ENCODE data around the gene GPBAR1.
A peak's percentile ranks its signal among the peaks of the same experiment; 100 is the strongest.

GPBAR1 gene, protein sequence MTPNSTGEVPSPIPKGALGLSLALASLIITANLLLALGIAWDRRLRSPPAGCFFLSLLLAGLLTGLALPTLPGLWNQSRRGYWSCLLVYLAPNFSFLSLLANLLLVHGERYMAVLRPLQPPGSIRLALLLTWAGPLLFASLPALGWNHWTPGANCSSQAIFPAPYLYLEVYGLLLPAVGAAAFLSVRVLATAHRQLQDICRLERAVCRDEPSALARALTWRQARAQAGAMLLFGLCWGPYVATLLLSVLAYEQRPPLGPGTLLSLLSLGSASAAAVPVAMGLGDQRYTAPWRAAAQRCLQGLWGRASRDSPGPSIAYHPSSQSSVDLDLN

DNA sequence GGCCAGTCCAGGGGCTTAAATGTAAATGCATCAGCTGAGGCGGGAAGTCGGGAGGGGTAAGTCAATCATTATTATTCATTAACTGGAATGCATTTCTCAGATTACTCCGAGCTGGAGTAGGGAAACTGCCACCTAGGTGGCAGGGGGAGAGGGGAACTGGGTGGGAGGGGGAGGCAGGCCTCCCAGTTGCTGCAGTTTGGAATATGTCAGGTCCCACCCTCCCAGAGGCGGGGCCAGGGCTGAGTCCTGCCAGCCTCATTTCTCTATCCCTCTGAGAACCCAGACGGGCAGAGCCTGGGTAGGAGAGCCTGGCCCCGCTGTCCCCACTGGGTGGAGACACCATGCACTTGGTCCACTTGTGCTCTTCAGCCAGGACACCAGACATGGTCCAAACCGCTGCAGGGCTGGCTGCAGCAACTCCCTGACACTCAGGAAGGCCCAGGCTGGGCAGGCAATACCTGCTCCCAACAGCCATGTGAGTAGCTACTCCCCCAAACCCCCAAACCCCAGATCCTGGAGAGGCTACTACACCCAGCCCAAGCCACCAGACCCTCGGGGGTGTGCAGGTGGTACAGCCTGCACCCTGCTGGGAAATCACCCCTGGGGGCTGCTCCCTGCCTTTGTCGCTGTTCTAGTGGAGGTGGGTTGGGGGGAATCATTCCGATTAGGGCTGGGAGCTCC, at the start of gene GPBAR1:
Gene GPBAR1 (plus strand): TSS at position 274 of the 681 bp plus-strand sequence. CDS start 1,710 bp downstream, outside the sequence.
- no peak for DNase-seq

DNA sequence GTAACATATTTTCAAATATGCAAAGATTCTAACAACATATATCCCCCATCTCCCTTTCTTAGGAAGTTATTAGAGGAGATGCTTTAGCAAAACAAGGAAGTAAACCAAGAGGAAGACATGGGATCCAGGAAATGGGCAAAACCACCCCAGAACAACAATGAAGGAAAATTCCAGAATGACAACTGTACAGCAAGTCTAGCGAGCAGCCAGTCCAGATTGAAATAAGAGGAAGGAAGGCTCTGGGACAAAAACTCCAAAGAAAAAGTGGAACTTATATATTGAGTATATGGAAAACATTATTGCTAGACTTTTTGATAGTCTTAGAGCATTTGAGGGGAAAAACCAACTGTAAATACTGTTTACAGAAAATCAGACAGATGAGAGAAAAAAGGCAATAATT, 46.7 kb upstream of the GPBAR1 start:
- no peak for DNase-seq

DNA sequence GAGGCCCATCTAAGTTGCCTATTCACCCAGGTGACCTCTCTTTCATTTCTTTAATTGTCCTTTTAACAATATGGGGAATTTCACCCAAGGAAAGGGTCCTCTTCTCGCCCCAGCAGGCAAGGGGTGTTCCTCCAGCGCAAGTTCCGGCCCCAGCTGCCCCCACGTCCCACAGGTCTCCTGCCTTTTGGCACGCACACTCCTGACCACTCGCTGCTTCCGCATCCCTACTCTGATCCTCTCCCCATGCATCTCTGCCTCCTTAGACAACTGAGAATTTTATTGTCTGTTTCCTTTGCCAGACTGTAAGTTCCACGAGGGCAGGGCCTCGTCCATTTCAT, 44.5 kb upstream of the GPBAR1 start:
- peak in 6 of 56 donors; percentile 2 to 61 (median 24) for DNase-seq

DNA sequence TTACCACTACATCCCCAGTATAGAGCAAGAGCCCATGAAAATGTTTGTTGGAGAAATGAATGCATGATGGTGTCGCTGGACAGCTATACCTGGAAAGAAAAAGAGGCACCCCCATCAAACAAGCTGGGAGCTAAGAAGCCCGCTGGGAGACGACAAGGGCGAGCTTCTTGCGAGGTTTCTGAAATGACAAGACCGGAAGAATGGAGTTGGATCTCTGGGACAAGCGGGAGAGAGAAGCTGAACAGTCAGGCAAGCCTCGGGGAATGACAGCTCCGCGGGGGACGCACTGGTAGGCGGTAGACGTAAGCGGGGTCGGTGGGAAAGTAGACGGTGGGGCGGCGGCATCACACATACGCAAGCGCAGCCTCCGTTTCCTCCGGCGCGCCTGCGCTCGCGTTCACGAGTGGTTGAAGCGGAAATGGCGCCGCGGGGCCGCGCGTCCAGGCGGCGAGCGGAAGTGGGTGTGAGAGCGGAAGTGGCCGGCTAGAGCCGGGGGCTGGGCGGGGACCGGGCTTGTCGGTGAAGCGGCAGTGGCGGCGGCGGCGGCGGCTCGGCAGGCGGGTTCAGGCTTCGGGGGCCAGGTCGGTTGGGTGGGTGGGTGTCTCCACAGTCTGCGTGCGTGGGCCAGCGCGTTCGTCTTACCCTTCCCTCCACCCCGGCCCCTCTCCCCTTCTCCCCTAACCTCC, 44.0 kb upstream of the GPBAR1 start, which contains the start of gene ARPC2:
Gene ARPC2 (plus strand): TSS at position 516 of the 686 bp plus-strand sequence. CDS start 282 bp downstream, outside the sequence.
- peak in 55 of 56 donors; percentile 55 to 96 (median 89) for DNase-seq

DNA sequence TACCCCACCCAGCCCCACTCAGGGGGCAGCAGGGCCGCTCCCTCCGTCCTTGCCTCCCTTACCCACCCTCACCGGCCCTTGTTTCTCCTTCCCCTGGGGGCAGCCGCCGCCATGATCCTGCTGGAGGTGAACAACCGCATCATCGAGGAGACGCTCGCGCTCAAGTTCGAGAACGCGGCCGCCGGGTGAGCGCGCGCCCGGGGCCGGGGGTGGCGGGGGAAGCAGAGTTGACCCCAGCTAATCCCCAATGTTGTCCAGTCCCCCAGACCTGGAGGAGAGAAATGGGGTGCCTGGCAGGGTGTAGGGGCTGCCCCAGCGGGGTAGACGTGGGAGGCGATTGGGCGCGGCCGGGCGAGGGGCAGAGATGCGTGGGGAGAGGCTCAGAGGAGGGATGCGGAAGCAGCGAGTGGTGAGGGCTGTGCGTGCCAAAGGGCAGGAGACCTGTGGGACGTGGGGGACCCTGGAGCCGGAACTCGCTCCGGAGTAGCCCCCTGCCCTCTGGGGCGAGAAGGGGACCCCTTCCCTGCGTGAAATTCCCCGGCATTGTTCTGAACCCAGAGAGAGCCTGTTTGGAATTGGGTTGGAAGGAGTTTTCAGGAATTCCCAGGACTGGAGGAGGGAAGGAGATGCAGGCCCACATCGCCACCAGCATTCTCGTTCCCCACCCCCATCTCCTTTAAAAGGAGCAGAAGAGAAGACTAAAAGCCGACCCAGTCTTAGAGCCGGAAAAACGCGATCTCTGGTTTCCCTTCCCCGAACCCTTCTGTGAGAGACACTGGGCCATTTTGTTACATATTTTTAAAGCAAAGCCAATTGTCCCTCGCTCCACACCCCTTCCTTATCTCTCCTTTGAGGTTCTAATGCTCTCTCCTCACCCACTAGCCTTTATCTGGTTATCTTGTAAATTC, 43.2 kb upstream of the GPBAR1 start:
- peak in 43 of 56 donors; percentile 3 to 81 (median 50) for DNase-seq

DNA sequence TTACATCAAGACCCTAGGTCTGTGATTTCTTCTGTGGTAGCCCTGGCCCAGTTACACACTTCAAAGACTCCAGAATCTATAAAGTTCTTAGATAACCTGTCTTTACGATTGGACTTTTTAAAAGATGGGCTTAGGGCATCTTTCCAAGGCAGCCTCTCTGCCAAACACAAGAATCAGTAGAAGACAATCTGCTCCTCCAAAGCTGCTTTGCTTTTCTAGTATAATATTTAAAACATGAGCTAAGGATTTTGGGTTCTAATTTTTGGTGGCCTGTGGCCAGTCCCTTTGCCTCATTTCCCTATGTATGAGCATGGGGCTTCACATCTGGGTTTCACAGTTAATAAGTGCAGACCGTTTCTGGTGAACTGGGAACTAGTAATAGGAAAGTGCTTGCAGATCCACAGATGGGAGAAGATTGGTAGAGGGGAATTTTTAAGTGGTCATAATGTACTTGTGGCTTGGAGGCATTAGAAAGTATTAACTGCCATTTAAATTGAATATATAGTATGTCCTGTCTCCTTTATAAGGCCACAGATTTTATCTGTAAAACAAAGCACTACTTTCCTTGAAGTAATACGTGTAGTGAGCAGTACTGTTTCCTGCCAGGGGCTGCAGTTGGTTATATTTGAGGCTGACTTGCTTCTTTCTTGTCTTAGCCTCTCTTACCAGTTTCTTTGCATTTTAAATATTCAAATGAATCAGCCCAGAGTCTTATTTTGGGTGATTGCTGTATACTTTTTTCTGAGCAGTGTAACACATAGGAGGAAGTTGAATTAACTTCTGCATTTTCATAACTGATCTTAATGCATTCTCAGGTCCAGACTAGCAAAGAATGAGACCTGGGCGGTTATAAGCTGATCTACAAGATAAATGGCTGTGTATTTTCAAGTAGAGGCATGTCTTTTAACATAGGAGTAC, 42.3 kb upstream of the GPBAR1 start:
- no peak for DNase-seq

DNA sequence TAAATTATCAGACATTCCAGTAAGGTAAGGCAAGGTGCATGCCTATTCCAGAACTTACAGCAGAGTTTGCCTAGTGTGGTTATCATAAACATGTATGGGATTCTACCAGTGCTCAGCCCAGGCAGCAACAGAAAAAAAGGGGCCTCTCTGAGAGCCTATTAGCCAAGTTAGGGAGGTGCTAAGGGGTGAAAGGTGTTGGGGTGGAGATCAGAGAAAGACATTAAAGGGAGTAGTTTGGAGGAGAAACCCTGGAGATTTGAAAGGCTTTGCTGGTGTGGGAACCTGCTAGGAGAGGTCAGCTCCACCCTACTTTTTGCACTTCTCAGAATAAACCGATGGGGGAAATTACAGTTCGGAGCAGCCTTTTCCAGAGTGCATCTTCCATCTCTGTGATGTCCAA, 40.9 kb upstream of the GPBAR1 start:
- no peak for DNase-seq

DNA sequence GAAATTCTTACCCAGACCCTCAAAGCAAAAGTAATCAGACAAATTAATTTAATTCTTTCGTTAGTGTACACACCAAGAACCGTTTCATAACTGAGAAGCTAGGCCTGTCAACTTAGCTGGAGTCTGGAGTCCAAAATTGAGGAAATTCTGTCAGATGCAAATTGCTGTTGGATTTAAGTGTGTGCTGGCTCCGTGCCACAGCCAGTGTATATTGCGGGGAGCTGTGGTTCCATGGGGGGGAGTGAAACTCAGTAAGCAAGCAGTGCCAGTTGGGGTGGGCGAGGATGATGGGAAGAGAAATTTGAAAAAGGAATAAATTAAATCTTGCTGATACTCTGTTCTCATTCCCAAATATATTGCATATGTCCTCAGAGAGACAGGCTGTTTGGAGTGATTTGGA, 39.8 kb upstream of the GPBAR1 start:
- peak in 24 of 56 donors; percentile 0 to 62 (median 14) for DNase-seq

DNA sequence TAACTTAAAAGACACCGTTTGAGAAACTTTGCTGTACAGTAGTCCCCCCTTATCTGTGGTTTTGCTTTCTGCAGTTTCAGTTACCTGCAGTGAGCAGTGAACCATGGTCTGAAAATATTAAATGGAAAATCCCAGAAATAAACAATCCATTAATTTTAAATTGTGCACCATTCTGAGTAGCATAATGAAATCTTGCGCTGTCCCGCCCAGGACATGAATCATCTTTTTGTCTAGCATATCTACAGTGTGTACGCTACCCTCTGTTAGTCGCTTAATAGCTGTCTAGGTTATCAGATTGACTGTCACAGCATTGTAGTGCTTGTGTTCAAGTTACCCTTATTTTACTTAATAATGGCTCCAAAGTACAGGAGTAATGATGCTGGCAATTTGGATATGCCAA, 37.8 kb upstream of the GPBAR1 start:
- no peak for DNase-seq

DNA sequence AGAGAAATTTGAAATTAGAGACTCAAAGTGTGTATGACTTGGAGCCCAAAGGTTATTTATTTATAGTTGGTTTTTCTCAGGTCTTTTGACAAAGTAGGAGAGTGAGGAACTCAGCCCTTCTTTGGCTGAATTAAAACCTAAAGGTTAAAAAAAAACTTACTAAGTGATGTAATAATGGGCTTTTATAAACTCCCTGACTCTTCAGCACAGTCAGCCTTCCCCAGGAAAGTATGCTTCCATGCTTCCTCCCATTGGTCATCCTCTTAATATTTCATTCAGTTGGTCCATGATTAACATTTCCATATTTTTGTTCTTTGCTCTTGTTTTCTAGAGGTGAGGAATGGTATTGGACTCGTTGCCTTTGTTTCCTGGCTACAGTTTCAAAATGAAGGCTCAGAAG, 36.6 kb upstream of the GPBAR1 start:
- no peak for DNase-seq

DNA sequence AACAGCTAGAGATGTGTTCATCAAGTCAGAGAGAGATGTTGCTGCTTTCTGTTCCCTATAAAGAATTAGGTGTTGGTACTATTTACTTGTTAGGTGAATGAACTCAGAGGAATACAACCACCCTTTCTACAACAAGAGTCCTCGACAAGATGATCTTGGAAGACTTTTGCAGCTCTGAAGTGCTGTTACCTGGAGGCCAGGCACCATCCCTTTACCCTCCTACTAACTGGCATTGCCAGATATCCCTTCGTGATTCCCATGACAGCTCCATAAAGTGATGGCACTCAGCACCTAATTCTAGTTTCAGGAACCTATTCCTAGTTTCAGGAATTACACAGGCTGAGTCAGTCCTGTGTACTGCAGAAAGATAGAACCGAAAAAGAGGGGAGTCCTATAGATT, 33.9 kb upstream of the GPBAR1 start:
- no peak for DNase-seq

DNA sequence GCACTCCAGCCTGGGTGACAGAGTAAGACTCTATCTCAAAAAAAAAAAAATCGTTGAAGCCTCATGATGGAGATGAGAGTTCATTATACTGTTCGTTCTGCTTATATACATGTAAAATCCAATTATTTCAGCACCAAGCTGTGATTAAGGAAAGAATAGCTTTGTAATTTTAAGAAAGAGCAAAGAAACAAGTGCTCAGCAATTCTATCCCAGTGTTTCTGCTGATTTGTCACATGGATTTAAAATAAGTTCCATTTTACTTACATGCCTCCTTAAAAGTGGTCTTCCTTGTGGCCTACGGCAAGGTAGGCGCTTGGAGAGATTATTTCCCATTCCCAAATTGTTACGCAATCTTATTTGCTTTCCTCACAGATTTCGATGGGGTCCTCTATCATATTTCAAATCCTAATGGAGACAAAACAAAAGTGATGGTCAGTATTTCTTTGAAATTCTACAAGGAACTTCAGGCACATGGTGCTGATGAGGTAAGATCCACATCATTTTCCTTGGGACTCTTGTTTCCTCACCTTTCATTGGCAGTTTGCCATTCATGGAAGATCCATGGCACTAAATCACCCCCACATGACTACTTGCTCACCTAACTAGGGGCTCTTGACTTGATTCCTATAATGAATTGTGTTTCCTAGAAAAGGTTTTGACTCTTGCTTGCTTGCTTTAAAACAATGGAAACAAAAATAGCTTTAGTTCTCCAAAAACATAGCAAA, 32.3 kb upstream of the GPBAR1 start:
- DNase-seq = no peak

DNA sequence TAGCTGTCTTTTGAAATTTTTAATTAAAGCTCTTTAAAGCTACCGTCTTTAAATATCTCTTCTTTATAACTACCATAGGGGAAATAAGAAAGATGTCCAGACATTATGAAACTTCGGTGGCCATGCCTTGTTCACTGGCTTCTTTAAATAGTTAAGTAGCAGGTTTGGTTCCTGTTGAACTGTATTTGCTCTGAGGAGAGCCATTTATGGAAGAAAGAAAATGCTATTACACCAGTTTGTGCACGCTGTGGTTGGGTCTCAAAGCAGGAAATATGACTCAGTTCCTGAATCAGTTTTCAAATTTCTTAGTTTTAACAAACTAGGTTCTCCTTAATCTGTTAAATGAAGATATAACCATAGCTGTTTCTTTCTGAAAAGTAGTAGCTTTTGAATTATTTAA, 31.6 kb upstream of the GPBAR1 start:
- DNase-seq = peak in 2 of 56 donors; percentile 1 to 16

DNA sequence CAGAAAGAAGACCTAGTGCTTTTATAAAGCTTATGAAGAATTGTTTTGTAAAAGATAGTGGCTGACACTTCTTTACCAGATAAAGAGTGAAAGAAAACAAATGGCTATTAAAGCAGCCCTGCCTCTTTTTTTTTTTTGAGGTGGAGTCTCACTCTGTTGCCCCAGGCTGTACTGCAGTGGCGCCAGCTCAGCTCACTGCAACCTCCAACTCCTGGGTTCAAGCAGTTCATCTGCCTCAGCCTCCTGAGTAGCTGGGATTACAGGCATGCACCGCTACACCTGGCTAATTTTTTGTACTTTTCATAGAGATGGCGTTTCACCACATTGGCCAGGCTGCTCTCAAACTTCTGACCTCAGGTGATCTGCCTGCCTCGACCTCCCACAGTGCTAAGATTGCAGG, 31.0 kb upstream of the GPBAR1 start:
- DNase-seq = no peak

DNA sequence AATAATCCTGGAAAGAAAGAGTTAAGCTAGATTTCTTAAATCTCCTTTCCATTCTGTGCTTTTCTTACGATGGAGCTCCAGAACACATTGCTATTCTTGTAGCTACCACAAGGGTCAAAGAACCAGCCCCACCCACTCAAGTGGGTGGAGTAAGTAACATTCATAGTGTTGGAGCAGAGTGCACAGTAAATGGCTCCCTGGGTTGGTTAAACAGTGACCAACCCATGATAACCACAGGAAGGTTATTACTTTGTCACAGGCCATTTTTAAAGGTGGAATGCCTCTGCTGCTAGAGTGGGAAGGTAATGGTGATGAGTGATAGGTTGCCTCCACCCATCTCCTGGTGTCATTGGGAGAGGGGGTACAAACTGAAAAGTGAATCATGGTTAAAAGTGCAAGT, 29.9 kb upstream of the GPBAR1 start:
- no peak for DNase-seq

DNA sequence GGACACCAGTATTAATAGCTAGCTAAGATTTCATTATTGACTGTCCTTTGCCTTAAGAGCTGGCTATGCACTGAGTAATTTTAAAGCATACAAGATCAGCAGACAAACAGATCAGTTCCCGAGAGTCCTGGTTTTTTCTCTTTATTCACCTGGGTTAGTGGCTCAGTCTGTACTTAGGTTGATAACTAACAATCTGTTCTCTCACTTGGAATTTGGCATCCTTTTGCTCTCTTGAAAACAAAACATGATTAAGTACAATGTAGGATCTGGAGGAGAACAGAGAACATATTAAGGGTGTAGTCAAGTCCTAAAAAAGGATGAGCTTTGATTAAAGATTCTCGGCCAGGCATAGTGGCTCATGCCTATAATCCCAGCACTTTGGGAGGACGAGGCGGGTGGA, 27.3 kb upstream of the GPBAR1 start:
- DNase-seq = no peak

DNA sequence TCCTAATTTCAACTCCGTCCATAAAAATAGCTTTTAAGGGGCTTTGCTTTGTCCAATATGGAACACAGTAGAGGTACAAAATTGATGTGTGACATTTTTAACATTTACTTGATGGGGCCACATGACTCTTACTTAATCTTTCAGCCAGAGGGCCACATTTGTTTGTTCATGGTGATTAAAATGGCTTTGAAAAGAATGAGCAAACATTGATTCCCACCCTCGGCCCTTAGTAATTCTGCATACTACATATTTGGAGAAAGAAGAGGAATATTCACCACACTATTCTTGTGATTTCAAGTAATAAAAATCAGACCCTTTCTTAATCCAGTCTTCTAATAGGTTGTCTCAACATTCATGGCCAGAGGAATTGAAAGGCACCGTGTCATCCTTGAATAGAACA, 26.3 kb upstream of the GPBAR1 start:
- DNase-seq = no peak

DNA sequence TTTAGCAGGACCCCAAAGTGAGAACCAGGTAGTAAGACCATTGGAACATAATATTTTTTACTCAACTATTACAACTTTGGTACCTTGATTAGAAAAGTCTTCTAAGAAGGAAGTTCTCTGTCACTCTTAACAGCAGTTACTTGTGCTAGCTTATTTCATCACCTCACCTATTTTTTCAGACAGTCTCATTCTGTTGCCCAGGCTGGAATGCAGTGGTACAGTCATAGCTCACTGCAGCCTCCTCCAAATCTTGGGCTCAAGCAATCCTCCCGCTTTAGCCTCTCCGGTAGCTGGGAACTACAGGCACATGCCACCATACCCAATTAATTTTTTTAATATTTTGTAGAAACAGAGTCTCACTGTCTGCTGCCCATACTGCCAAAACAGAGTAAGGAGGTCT, 25.8 kb upstream of the GPBAR1 start:
- no peak for DNase-seq

DNA sequence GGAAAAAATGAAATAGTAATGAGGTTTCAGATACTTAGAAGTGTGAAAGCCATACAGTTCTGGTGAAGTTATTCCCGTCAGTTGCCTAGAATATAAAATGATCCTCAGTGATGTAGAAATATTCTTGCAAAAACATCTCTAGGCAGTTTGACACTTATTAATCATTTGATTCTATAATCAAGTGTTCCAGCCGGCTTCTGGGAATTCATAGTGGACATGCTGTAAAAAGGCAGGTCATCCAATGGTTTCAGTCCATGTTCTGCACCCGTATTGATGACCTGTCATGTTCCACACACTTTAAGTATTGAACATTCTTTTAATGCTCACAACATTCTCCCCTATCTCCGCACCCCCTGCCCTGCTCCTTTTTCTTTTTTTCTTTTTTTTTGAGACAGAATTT, 24.0 kb upstream of the GPBAR1 start:
- no peak for DNase-seq

DNA sequence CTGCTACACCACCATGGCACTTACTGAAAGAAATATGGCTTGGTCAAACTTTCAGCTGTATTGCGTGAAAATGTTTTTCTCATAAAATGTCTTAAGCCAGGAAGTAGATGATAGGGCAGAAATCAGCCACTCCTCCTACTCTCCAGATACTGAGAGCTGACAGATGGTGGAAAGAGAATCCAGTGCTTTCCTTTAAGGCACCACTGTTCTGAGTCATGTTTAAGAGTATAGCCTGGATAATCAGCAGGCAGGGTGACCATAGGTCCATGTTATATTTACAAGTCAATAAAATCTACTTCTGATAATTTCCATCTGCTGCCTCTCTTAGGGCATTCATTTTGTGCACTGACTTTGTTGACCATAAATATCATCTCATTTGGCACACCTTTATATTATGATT, 21.9 kb upstream of the GPBAR1 start:
- DNase-seq = no peak
